Raji (cell line): Measurements from ENCODE around the gene ADO.

Experiments
- POLR2A ChIP-seq: IDR thresholded peaks from 2 replicates; pipeline ENCODE4 v1.6.1; 2011; ENCODE audit warnings: low read depth, low read length, control low read depth; ENCODE audit not compliant: insufficient read depth

Gene ADO

DNA sequence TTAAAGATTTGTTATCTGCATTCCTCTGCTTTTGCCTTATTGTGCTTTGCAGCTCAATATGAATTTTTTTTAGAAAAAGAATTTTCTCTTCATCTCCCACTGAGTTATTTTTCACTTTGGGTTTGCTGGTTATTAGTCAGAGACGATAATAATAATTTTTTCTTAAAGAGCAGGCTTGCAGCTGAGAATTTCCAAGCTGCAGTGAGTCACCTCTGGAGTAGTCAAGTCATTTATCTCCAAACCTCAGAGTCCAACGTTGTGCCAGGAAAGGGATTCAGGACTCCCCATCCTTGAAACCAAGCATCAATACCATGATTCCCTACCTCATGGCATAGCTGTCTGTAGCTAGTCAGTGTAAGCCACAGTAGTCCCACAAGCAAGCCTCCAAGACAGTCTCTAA lies 26.8 kb downstream of the ADO start:
- no peak for TF ChIP-seq POLR2A

GRCh38 chr10:62839590-62839989 lies 35.1 kb downstream of the ADO start:
- no peak for TF ChIP-seq POLR2A

- TF ChIP-seq POLR2A: no peak
Observed at GRCh38 chr10:62842983-62843382, 38.5 kb downstream of the ADO start.

DNA sequence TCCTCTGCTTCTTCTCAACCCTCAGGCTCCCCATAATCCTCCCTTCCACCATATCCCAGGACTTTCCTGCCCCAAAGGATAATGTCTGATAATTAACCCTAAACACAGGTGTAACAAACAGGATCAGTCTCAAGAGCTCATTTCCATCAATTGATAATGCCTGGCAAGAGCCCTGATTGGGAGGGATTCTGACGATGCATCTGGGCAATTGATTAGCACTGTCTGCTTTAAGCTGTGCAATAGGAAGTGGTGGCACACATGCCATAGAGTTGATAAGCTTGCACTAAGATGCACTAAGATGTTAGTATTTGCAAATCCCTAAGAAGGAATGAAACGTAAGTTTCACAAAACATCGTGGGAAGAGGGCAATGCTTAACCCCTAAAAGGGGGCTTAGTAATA lies 39.1 kb downstream of the ADO start:
- no peak for TF ChIP-seq POLR2A

GRCh38 chr10:62844280-62845011 lies 39.9 kb downstream of the ADO start:
- TF ChIP-seq POLR2A: no peak

GRCh38 chr10:62847433-62847832 lies 42.9 kb downstream of the ADO start:
- no peak for TF ChIP-seq POLR2A

DNA sequence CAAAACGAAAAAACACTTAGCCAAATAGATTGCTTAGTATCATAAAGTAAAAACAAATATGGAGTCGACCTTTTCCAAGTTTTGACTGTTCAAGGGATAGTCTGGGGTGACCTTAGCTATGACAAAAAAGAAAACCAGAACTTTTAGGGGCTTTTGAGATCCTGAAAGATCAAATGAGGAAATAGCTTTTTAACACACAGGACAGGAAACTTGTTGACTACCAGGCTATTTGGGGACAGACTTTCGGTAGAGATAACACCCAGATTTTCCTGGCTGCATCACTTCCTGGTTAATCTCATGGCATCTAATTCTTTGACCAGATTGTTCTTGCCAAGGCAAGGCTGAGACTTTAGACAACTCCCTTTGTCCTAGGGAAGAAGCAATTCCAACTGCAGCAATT lies 46.1 kb downstream of the ADO start:
- TF ChIP-seq POLR2A: no peak

DNA sequence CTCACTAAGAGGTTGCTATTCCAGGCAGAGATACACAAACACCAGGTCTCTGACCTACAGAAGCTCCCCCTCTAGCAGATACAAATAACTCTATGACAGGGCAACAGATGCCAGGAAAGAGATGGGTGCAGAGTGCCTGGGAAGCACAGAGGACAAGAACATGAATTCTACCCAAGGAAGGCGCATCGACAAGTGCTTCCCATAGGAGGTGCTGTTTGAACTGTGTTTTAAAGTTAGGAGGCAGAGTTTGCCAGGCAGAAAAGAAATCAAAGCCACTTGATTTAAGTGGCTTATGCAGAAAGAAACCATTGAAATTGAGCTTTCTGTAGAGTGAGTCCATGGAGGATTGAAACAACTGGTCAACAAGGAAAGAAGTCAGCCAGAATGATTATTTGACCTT lies 46.9 kb downstream of the ADO start:
- TF ChIP-seq POLR2A: no peak

GRCh38 chr10:62852961-62853702 lies 48.6 kb downstream of the ADO start:
- no peak for TF ChIP-seq POLR2A

DNA sequence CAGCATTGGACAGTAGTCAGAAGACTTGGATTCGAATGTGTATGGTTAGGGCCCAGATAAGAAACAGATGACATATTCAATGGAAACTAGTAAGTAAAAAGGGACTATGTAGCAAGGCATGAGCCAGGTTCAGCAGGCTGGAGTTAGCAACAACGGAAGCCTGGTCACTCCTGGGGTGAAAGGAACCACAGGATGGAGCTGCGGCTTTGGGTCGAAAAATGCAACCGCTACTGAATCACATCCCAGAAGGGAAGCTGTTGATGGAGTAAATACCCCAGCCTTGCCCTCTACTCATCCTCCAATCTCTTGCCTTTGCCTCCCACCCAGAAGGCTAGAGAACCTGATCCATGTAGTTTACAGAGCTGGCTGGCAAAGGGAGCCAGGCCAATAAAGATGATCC lies 49.2 kb downstream of the ADO start:
- TF ChIP-seq POLR2A: no peak

DNA sequence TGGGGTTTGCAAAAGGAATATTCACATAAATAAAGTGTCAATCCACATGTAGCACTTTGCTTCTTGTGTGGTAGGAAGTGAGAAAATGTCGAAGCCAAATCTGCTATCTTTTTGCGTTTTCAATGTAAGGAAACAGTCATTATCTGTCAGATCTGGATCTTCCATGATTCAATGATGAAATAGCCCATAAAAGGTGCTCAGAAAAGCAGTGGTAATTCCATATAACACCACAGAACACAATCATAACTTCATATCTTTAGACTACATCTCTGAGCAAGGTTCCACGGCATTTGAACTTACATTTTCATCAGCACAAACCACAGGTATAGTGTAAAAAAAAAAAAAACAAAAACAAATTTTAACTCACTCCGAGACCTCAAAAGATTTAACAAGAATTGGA lies 51.5 kb downstream of the ADO start:
- TF ChIP-seq POLR2A: no peak
